Jurkat, Clone E6-1 (cell line): ENCODE data around the gene CSMD2.

Source experiments
- DNase-seq: peaks from one replicate; pipeline ENCODE4 v3.0.0-alpha.2; 2011; ENCODE audit warnings: low read depth, low spot score
- H3K4me3 ChIP-seq: 2 replicates; pipeline ENCODE4 v1.5.1; 2011; ENCODE audit warnings: mild to moderate bottlenecking, low read length, control low read depth, moderate library complexity

The CSMD2 gene

GRCh38 chr1:33696311-33696710, 468.7 kb downstream of the CSMD2 start:
- H3K4me3 ChIP-seq, result no peak overlapping the region
- no peak for DNase-seq

- H3K4me3 ChIP-seq, result no peak overlapping the region
- DNase-seq, result no peak
Observed at GRCh38 chr1:33692206-33693188, 472.5 kb downstream of the CSMD2 start.

GRCh38 chr1:33687000-33687399, 478.0 kb downstream of the CSMD2 start:
- no peak for DNase-seq

GRCh38 chr1:33686551-33686950, 478.5 kb downstream of the CSMD2 start:
- H3K4me3 ChIP-seq, result no peak overlapping the region
- DNase-seq, result no peak

More at GRCh38 chr1:33687000-33687399, 478.0 kb downstream of the CSMD2 start:
- no peak overlapping the region for H3K4me3 ChIP-seq

GRCh38 chr1:33685256-33685655, 479.8 kb downstream of the CSMD2 start:
- DNase-seq, result no peak

GRCh38 chr1:33684396-33685179, 480.4 kb downstream of the CSMD2 start:
- no peak for DNase-seq
- no peak overlapping the region for H3K4me3 ChIP-seq

More at GRCh38 chr1:33685256-33685655, 479.8 kb downstream of the CSMD2 start:
- no peak overlapping the region for H3K4me3 ChIP-seq

- H3K4me3 ChIP-seq, result no peak overlapping the region
- no peak for DNase-seq
Observed at GRCh38 chr1:33683913-33684312, 481.1 kb downstream of the CSMD2 start.

- DNase-seq, result no peak
- H3K4me3 ChIP-seq, result no peak overlapping the region
Observed at GRCh38 chr1:33682371-33682770, 482.7 kb downstream of the CSMD2 start.

- H3K4me3 ChIP-seq, result no peak overlapping the region
- DNase-seq, result no peak
Observed at GRCh38 chr1:33680281-33680840, 484.7 kb downstream of the CSMD2 start.

GRCh38 chr1:33670567-33670966, 494.5 kb downstream of the CSMD2 start:
- no peak overlapping the region for H3K4me3 ChIP-seq
- no peak for DNase-seq

- DNase-seq, result no peak
Observed at GRCh38 chr1:33668695-33669094, 496.3 kb downstream of the CSMD2 start.

GRCh38 chr1:33667386-33668282, 497.4 kb downstream of the CSMD2 start:
- no peak overlapping the region for H3K4me3 ChIP-seq
- DNase-seq, result no peak

More at GRCh38 chr1:33668695-33669094, 496.3 kb downstream of the CSMD2 start:
- no peak overlapping the region for H3K4me3 ChIP-seq

GRCh38 chr1:33666616-33667015, 498.4 kb downstream of the CSMD2 start:
- no peak overlapping the region for H3K4me3 ChIP-seq
- DNase-seq, result no peak

- no peak overlapping the region for H3K4me3 ChIP-seq
- no peak for DNase-seq
Observed at GRCh38 chr1:33661811-33662454, 503.1 kb downstream of the CSMD2 start.

GRCh38 chr1:33660956-33661355, 504.1 kb downstream of the CSMD2 start:
- DNase-seq, result no peak
- no peak overlapping the region for H3K4me3 ChIP-seq

- DNase-seq, result no peak
- no peak overlapping the region for H3K4me3 ChIP-seq
Observed at GRCh38 chr1:33660244-33660643, 504.8 kb downstream of the CSMD2 start.

GRCh38 chr1:33659641-33660040, 505.4 kb downstream of the CSMD2 start:
- no peak for DNase-seq
- no peak overlapping the region for H3K4me3 ChIP-seq

- DNase-seq, result no peak
Observed at GRCh38 chr1:33657833-33658232, 507.2 kb downstream of the CSMD2 start.

More at GRCh38 chr1:33657833-33658232, 507.2 kb downstream of the CSMD2 start:
- no peak overlapping the region for H3K4me3 ChIP-seq
